ENCODE data around the gene FRMD3.

The FRMD3 gene

GRCh38 chr9:83423815-83424707, 114.1 kb downstream of the FRMD3 start:
- TF ChIP-seq, protein P1, sequence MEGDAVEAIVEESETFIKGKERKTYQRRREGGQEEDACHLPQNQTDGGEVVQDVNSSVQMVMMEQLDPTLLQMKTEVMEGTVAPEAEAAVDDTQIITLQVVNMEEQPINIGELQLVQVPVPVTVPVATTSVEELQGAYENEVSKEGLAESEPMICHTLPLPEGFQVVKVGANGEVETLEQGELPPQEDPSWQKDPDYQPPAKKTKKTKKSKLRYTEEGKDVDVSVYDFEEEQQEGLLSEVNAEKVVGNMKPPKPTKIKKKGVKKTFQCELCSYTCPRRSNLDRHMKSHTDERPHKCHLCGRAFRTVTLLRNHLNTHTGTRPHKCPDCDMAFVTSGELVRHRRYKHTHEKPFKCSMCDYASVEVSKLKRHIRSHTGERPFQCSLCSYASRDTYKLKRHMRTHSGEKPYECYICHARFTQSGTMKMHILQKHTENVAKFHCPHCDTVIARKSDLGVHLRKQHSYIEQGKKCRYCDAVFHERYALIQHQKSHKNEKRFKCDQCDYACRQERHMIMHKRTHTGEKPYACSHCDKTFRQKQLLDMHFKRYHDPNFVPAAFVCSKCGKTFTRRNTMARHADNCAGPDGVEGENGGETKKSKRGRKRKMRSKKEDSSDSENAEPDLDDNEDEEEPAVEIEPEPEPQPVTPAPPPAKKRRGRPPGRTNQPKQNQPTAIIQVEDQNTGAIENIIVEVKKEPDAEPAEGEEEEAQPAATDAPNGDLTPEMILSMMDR (IDR thresholded peaks at IDR 0.05; ENCODE audit: extremely low read depth, missing control alignments), result no peak
- DNase-seq (ENCODE audit: low spot score), result no peak

DNA sequence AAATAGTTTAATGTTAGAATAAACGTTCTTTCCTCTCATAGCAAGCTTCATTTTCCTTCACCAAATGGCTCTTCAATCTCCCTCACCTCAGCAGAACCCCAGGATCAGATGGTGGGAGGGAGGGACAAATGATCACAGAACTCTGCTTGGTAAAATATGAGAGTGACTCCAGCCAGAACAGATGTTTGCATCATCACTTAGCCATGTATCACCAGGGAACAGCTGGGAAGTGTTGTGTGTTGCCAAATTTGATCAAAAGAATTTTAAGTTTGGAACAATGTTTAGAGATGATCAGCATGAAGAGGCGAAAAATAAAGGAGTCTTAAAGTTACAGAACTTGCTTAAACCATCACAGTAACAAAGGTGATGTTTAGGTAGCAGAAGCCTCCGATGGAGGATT, 115.7 kb downstream of the FRMD3 start:
- TF ChIP-seq, protein P1 (IDR thresholded peaks at IDR 0.05; ENCODE audit: extremely low read depth, missing control alignments), result no peak
- DNase-seq (ENCODE audit: low spot score), result no peak

GRCh38 chr9:83420486-83420885, 117.7 kb downstream of the FRMD3 start:
- TF ChIP-seq, protein P1 (IDR thresholded peaks at IDR 0.05; ENCODE audit: extremely low read depth, missing control alignments), result no peak
- DNase-seq (ENCODE audit: low spot score), result no peak

DNA sequence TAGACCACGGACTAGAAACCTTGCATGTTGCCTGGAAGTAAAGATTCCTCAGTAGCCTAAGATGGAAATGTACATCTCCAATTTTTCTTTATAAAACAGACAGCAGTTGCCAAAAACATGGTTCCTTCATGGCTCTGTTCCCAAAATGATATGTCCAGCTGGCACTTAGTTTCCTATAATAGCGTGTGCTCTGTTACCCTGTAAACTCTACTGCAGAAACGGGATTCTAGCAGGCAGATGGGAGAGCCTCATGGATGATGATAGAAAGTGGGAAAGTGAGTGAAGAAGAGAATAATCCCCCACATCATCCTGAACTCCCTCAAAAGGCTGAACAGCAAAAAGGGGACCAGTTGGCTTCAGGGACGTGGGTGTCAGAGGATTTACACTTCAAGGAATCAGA, 118.2 kb downstream of the FRMD3 start:
- TF ChIP-seq, protein P1 (IDR thresholded peaks at IDR 0.05; ENCODE audit: extremely low read depth, missing control alignments), result no peak
- no peak for DNase-seq (ENCODE audit: low spot score)

DNA sequence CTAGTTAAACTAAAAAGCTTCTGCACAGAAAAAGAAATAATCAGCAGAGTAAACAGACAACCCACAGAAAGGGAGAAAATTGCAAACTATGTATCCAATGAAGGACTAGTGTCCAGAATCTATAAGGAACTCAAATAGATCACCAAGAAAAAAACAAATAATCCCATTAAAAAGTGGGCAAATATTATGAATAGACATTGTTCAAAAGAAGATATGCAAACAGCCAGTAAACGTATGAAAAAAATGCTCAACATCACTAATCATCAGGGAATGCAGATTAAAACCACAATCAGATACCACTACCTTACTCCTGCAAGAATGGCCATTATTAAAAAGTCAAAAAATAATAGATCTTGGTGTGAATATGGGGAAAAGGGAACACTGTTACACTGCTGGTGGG, 119.9 kb downstream of the FRMD3 start:
- DNase-seq (ENCODE audit: low spot score), result no peak
- TF ChIP-seq, protein P1 (IDR thresholded peaks at IDR 0.05; ENCODE audit: extremely low read depth, missing control alignments), result no peak

- no peak for DNase-seq (ENCODE audit: low spot score)
- TF ChIP-seq, protein P1 (IDR thresholded peaks at IDR 0.05; ENCODE audit: extremely low read depth, missing control alignments), result no peak
These were observed 124.8 kb downstream of the FRMD3 start for GRCh38 chr9:83413367-83413766.

DNA sequence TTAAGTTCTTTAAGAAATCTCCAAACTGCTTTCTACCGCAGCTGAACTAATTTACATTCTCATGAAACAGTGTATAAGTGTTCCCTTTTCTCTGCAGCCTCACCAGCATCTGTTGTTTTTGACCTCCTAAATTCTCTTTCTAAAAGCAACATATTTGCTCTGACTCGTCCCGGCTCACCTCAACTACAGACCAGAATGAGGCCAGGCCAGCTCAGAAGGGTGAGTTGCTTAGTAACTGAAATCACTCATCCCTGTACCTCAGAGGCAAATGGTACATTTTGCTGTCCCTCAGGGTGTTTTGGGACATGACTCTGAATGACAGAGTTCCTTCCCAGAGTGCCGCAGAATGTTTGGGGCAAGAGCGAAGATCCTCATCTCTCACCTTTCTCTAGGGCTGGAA, 127.5 kb downstream of the FRMD3 start:
- TF ChIP-seq, protein P1 (IDR thresholded peaks at IDR 0.05; ENCODE audit: extremely low read depth, missing control alignments), result no peak
- DNase-seq (ENCODE audit: low spot score), result no peak

All from GM20000 (cell line).